GM13976 (cell line): Measurements from ENCODE around the gene GPC6.

Source experiments
- DNase-seq: peaks from one replicate; pipeline ENCODE4 v3.0.0; 2012; ENCODE audit warnings: low spot score
- in situ Hi-C: fragments of 300-500 bp; cut with MboI; formaldehyde crosslinking; loops from one replicate; pipeline ENCODE4 v1.12.0; 2022; ENCODE audit warnings: low sequenced_read_pairs, mixed read lengths, inconsistent platforms; ENCODE audit not compliant: unreplicated experiment
- TF ChIP-seq, protein P1 (sequence below): IDR thresholded peaks from 2 replicates; pipeline ENCODE4 v1.5.1; 2012; ENCODE audit warnings: borderline replicate concordance, mild to moderate bottlenecking; ENCODE audit not compliant: insufficient read depth; ENCODE audit errors: extremely low read depth, missing control alignments, control extremely low read depth

Gene GPC6

DNA sequence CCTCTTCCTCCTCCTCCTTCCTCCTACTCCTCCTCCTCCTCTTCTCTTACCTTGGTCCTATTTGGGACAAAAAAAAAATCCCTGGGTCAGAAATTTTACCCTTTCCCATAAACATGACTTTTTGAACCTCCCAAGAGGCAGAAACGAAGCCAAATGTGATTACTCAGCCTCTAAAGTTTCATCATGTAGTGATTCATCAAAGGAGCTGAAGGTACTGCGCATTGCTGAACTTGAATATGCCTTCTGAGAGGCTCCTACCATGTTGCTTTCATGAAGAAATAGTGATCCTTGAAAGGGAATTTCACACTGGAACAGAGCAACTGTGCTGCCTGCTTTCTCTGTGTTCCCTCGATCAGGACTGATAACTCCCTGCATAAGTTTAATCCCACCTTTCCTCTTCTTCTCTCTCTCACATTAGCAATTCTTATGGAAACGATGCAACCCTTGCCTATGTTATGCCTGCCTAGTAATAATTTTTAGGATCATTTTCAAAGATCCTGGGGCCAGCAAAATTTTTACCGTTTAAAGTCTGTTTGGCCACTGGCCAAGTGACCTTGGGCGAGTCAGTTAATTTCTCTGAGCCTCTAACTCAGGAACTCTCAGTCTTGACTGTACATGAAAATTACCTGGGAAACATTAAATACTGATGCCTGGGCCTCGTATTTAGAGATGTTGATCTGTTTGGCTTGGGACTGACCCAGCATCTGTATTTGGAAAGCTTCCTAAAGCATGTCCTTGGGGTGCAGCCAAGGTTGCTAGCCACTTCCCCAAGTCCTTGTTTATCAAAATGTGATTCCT, 1103.3 kb downstream of the GPC6 start:
- DNase-seq: no peak
- in situ Hi-C loops: no loop called here
- TF ChIP-seq, protein P1, sequence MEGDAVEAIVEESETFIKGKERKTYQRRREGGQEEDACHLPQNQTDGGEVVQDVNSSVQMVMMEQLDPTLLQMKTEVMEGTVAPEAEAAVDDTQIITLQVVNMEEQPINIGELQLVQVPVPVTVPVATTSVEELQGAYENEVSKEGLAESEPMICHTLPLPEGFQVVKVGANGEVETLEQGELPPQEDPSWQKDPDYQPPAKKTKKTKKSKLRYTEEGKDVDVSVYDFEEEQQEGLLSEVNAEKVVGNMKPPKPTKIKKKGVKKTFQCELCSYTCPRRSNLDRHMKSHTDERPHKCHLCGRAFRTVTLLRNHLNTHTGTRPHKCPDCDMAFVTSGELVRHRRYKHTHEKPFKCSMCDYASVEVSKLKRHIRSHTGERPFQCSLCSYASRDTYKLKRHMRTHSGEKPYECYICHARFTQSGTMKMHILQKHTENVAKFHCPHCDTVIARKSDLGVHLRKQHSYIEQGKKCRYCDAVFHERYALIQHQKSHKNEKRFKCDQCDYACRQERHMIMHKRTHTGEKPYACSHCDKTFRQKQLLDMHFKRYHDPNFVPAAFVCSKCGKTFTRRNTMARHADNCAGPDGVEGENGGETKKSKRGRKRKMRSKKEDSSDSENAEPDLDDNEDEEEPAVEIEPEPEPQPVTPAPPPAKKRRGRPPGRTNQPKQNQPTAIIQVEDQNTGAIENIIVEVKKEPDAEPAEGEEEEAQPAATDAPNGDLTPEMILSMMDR: no peak

DNA sequence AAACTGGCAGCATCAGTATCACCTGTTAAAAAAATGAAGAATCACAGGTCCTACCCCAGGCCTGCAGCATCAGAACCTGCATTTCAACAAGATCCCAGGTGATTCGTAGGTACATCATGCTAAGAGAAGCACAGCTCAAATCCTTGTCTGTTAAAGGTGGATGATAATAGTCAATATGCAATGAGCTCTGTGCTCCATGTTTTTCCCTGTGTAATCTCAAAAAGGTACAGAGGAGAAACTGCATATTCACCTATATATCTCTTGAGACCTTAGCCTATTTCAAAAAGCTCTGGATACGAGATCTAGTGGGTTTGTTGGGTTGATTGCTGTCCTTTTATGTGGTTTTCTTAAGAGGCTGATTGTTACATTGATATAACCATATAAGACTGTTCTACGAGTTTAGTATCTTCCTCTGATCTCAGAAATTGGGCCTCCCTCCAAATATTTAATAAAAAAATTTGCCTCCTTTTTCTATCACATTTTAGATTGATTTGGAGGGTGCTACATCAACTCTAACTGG, 1104.0 kb downstream of the GPC6 start:
- no peak for DNase-seq
- TF ChIP-seq, protein P1: no peak
- in situ Hi-C loops: no loop called here

DNA sequence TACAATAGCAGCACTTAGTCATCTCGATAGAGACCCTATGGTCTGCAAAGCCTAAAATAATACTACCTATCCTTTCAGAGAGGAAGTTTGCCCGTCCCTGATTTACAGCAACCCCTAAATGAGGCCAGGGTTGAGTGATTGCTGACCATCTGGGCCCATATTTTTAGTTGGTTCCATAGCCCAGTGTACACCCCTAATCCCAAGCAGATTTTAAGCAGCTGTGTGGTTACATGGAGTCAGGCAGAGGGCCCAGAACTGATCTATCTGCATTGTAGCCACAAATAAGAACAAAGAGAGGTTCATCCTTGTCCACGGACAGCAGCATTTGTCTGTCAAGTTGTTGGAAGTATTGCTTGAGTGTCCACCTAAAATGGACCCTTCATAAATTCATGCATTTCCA, 1104.7 kb downstream of the GPC6 start:
- TF ChIP-seq, protein P1: no peak
- in situ Hi-C loops: no loop called here
- no peak for DNase-seq

DNA sequence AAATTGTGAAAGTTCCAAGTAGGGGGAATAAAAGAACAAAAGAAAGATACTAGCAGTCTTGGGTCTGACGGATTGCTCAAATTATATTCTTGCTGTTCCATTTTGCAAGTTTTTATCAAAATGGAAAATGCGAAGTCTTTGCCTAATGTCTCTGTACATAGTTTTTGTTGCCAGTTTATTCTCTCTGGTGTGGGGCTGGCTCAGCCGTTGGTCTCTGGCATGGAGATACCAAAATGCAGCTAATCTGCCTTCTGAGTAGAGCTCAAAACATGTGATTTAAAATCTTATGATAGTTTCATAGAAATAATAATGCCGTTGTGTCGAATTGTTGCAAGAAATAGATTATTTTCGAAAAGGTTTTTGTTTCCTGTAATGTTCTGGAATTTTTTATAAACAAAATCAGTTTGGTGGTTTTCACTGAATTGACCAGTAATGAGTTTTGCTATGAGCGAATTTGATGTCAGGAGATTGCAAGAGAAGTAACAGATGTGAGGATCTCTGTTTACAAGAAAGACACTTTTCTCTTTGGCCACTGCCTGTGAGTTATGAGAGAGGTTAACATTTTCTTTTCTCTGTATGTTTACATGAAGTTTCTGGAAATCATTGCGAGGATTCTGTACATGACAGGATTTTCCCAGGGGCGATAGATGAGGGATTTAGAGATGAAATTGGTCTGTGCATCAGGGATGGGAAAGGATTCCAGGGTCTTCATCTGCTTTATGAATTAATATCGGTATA, 1105.9 kb downstream of the GPC6 start:
- in situ Hi-C loops: no loop called here
- TF ChIP-seq, protein P1: no peak
- no peak for DNase-seq

DNA sequence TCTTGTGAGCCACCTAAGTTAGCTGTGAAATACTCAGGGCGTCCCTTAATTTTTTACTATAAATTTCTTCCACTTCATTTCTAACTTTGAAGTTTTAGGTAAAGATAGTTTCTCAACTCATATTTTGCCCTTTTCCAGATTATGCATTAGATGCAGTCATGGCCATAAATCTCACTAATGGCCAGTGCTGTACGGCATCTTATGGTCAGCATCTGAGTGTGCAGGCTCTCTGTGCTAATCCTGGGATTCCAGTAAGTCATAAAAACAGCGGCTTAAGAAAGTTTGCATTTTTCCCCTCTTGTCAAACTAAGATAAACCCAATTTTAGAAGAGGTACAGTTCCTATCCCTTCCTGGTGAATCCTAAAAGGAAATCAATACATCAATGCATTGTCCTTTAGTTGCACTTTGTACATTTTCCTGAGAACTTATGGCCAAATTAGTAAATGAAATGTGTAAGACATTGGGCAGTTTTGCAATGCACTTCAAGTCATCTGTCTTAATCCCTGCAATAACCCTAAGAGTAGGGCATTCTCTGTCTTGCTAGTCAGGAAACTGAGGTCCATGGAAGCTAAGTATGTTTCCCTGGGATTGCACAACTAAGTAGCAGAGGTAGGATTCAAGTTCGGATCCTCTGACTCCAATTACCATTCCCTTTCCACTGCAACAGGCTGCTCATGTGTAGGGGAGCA, 1106.7 kb downstream of the GPC6 start:
- in situ Hi-C loops: no loop called here
- TF ChIP-seq, protein P1: no peak
- DNase-seq: no peak

DNA sequence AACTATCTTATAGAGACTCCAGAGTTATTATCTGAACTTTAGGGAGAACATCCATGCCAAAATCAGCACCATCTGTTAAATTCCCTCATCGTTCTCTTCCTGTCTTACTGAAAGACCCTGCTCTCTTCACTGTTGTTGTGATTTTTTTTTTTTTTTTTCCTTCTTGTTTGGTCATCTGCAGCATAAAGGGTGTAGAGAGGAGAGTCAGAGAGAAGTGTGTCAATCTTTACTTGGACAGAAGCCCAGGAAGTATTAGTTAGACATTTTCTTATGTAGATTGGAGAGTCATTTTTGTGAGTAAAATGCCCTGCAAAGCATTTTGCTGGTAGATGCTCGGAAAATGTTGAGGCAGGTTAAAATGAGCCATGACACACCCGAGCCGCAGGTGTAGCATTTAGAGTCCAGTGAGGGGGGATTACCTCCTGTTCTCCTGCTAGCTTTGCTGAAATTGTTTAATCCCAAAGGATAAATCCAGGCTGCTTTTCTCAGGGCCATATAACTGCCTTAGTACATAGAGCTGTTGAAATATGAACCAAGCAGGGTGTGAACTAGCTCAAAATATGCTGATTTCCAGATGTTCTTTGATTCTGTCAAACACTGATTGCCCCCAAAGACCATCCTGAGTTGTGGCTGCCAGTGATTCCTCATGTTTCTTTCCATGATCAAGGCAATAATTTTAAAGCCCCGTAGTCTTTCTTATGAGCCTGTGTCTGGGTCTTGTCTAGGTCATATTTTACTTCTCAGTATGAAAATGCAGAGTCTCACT, 1109.3 kb downstream of the GPC6 start:
- in situ Hi-C loops: no loop called here
- TF ChIP-seq, protein P1: no peak
- DNase-seq: no peak
